ENCODE results near the gene PPP2R2B. TPM values are rescaled to one million over a fixed set of nuclear protein-coding genes. Genes with fewer than 3 reads are reported as not detected.

PPP2R2B gene
- total RNA-seq, 1 donor from 2014 or later, result not detected

DNA sequence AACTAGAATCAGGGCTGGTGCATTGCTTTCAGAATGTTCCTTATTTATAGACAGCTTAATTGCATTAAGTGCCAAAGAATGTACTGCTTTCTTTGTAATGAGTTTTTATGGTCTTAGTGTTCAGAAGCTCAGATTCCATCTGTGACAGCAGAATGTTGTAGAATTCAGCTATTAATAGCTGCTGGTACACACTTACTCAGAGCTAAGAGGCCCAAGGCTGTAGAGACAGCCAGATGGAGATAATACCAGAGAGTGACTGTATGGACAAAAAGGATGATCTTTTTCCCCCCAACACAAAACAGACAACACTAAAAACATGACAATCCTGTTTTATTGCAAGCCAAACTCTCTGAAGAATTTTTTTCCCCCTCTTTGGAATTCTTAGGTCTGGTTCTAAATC lies 50.2 kb downstream of the PPP2R2B start:
- H3K4me1 Mint-ChIP-seq, result no peaks in the 10 kb centered on the region
- no peaks in the 10 kb centered on the region for H3K27me3 Mint-ChIP-seq
- no peak overlapping the region for H3K27ac Mint-ChIP-seq
- H3K4me3 Mint-ChIP-seq, result no peak overlapping the region
- intact Hi-C loops (cut with micrococcal nuclease), result no loop called here
- no peaks in the 10 kb centered on the region for H3K36me3 Mint-ChIP-seq (ENCODE audit: low read depth)
- no peak for DNase-seq
- H3K9me3 Mint-ChIP-seq, result no peaks in the 10 kb centered on the region

DNA sequence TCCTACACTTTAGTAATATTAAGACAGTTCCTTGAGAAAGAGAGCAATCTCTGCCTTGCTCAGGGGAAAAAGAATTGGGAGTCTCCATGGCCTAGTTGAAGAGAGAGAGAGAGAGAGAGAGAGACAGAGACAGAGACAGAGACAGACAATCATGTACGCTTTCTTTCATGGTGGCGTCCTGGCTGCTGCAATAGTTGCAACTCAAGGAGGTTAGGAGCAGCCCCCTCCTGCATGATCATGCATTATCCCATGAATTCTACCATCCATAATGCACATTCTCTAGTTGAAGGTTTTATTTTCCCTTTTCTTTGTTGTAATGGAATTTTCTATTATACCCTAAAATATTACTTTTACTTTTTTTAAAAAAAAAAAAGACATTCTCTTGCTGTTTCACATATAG lies 50.7 kb downstream of the PPP2R2B start:
- H3K27me3 Mint-ChIP-seq, result no peaks in the 10 kb centered on the region
- no peaks in the 10 kb centered on the region for H3K4me1 Mint-ChIP-seq
- DNase-seq, result no peak
- intact Hi-C loops (cut with micrococcal nuclease), result no loop called here
- H3K27ac Mint-ChIP-seq, result no peak overlapping the region
- H3K36me3 Mint-ChIP-seq (ENCODE audit: low read depth), result no peaks in the 10 kb centered on the region
- no peak overlapping the region for H3K4me3 Mint-ChIP-seq
- H3K9me3 Mint-ChIP-seq, result no peaks in the 10 kb centered on the region

DNA sequence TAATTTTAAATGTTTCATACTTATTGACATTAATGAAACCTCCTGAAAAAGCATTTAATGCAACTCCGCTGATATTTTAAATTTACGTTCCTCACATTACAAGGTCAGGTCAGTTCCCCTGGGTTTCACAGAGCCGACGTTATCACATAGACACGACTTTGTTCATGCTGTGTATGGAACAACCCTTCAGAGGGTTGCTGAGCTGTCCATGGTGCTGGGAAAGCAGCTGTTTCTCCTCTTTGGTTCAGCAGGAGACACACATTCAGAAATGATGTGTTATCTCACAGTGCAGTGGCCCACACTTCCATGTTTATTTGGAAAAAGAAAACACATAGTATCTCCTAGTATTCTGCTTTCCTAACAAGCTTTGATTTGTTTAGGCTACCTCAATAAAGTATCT lies 53.5 kb downstream of the PPP2R2B start:
- no peak overlapping the region for H3K4me3 Mint-ChIP-seq
- H3K36me3 Mint-ChIP-seq (ENCODE audit: low read depth), result no peaks in the 10 kb centered on the region
- no peaks in the 10 kb centered on the region for H3K9me3 Mint-ChIP-seq
- H3K27ac Mint-ChIP-seq, result no peak overlapping the region
- H3K4me1 Mint-ChIP-seq, result no peaks in the 10 kb centered on the region
- DNase-seq, result peak; percentile 65
- intact Hi-C loops (cut with micrococcal nuclease), result no loop called here
- H3K27me3 Mint-ChIP-seq, result no peaks in the 10 kb centered on the region

DNA sequence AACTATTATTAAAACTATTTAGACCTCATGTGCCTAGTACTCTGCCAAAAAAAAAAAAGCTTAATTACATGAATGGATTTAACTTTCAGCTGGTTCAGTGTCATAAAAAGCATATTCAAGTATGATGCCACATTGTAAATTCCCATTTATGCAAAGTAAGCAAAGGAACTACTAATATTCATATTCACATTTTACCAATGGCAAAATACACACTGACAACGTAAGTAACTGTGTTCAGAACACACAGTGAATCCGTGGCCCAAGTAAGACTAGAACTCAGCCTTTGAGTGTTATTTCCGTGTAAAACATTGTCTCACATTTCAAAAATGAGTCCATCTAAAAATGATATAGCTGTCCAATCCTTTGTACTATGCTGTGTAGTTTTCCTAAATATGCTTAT lies 56.8 kb downstream of the PPP2R2B start:
- Mint-ChIP-seq H3K4me1 (no peaks in the 10 kb centered on the region), H3K27ac (no peak overlapping the region), H3K4me3 (no peak overlapping the region), H3K9me3 (no peaks in the 10 kb centered on the region), H3K36me3 (ENCODE audit: low read depth) (no peaks in the 10 kb centered on the region), H3K27me3 (no peaks in the 10 kb centered on the region)
- no peak for DNase-seq
- intact Hi-C loops (cut with micrococcal nuclease), result no loop called here

DNA sequence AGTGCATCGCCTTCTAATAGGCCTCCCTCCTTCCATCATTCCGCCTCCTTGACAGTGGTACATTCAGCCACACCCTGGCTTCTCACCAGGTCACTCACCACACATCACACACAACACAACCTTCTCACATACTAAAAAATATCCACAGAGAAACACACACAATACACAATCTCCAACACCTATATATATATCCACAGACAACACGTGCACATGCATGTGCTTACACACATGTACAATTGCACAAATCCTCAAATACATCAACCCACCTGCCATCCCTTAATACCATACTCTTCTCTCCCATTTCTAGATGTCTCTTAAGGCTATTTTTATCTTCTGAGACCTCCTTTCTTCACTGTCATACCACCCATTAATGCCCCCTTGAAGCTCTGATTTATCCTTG lies 57.6 kb downstream of the PPP2R2B start:
- Mint-ChIP-seq H3K4me3 (no peak overlapping the region), H3K9me3 (no peaks in the 10 kb centered on the region), H3K4me1 (no peaks in the 10 kb centered on the region), H3K36me3 (ENCODE audit: low read depth) (no peaks in the 10 kb centered on the region), H3K27ac (no peak overlapping the region), H3K27me3 (no peaks in the 10 kb centered on the region)
- intact Hi-C loops (cut with micrococcal nuclease), result no loop called here
- DNase-seq, result no peak

DNA sequence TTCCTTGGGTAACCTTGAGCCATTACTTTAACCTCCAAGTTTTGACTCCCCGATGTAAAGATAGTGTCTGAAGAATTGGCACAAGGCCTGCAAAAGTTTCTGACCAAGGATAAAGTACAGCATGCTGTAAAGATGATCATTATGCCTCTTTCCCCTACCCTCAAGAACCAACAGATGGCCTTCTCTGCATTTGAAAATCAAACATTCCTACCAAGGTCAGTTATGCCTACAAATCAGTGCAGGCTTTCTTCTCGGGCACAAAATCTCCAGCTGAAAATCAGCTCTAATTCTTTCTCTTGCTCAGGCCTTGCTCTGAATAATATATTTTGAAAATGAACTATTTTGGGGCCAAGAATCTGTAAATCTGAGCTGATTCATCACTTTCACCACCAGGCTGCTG lies 59.7 kb downstream of the PPP2R2B start:
- Mint-ChIP-seq H3K4me1 (peaks cover under 1% of the 10 kb centered on the region), H3K9me3 (no peaks in the 10 kb centered on the region), H3K27me3 (no peaks in the 10 kb centered on the region), H3K36me3 (ENCODE audit: low read depth) (no peaks in the 10 kb centered on the region), H3K4me3 (no peak overlapping the region), H3K27ac (no peak overlapping the region)
- DNase-seq, result no peak
- intact Hi-C loops (cut with micrococcal nuclease), result no loop called here

DNA sequence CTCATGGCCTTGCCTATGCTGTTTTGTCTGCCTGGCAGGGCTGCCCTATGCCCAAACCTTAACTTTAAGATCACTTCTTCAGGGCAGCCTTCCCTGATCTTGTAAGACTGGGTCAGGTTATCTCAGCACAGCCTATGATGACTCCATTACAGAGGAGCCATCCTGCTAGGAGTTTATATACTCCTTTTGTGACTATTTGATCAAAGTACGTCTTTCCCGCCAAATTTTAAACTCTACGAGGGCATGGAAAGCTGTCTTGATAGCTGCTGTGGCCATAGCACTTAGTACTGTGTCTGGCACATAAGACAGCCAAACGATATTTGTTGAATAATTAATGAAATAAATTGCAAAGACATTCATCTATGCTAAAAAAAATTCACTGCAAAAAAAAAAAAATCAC lies 60.6 kb downstream of the PPP2R2B start:
- no peak for DNase-seq
- Mint-ChIP-seq H3K4me3 (no peak overlapping the region), H3K27me3 (no peaks in the 10 kb centered on the region), H3K36me3 (ENCODE audit: low read depth) (no peaks in the 10 kb centered on the region), H3K4me1 (peaks cover 4% of the 10 kb centered on the region), H3K9me3 (no peaks in the 10 kb centered on the region), H3K27ac (no peak overlapping the region)
- intact Hi-C loops (cut with micrococcal nuclease), result no loop called here

DNA sequence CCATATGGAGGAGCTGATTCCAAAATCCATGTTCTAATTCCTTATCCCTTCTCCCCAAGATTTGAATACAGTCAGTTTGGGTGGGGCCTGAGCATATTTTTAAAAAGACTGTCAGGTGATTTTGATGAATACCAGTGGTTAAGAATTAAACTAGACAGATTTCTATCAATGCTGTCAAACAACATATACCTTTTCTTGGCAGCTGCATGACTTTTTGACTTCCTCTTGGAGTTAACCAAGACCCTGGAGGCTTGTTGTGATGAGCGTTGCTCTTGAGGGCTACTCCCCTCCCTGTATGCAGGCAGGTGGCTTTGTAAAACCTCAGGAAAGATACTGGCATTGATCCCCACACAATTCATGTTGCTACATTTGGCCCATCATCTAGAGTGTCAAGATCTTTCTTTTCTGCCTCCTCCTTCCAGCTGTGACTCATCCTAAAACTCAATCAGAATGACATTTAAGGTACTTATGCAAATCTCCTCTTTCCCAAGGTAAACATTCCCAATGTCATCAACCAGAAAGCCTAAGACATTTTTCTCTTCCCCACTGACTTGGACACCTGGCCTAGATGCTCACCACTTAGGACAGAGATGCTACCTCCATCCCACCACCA lies 61.7 kb downstream of the PPP2R2B start:
- H3K4me3 Mint-ChIP-seq, result no peak overlapping the region
- no peaks in the 10 kb centered on the region for H3K36me3 Mint-ChIP-seq (ENCODE audit: low read depth)
- peaks cover 4% of the 10 kb centered on the region for H3K4me1 Mint-ChIP-seq
- intact Hi-C loops (cut with micrococcal nuclease), result no loop called here
- no peaks in the 10 kb centered on the region for H3K9me3 Mint-ChIP-seq
- DNase-seq, result no peak
- no peak overlapping the region for H3K27ac Mint-ChIP-seq
- H3K27me3 Mint-ChIP-seq, result no peaks in the 10 kb centered on the region

DNA sequence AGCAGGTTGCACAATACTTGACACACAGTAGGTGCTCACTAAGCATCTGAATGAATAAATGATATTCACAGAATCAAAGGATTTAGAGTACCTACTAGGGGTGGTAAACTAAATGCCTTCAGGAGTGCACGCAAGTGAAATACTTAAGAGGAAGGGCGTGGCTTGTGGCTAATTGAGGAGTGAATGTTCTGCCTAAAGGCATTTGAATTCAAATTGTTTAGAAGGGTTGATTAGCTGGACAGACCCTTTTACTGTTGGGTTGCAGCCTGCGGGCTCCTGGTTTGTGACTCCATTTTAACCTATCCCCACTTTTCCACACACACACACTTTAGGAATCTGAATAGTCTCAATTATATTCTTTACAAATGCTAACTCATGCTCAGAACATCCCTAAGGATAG lies 63.1 kb downstream of the PPP2R2B start:
- H3K27ac Mint-ChIP-seq, result no peak overlapping the region
- no peak for DNase-seq
- H3K9me3 Mint-ChIP-seq, result no peaks in the 10 kb centered on the region
- intact Hi-C loops (cut with micrococcal nuclease), result no loop called here
- no peaks in the 10 kb centered on the region for H3K36me3 Mint-ChIP-seq (ENCODE audit: low read depth)
- no peak overlapping the region for H3K4me3 Mint-ChIP-seq
- H3K4me1 Mint-ChIP-seq, result peaks cover 4% of the 10 kb centered on the region
- H3K27me3 Mint-ChIP-seq, result no peaks in the 10 kb centered on the region

DNA sequence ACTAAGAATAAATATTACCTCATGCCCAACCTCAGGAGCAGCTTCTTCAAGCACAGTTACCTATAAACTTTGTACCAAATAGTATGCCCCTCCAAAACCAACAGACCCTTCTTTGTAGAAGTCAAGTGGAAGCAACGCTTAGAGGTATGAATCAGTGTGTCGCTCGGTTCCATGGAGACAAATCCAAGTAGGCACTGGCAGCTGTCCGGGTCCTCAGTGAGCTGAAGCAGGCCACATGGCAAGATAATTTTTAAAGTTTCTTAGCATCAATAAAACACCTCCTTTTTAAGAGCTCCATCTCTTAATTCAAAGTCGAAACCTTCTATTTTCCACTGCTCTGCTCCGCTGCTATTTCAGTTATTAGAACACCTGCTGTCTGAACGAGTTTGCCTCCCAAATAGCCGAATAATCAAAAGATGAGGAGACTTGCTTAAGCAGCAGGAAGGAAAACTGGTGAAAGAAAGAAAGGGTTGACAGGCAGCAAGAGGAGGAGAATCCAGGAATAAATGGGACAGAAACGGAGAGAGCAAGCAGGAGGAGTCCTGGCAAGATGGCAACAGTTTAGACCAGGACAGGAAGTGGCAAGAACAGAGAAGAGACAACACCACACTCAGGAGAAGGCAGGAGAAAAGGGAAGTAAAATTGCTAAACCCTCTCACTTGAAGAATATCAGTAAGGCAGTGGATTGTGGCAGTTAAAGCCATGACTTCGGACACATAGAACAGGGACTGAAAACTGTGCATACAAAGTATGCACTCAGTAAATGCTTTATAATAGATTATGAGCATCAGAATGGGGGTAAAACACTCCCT lies 65.0 kb downstream of the PPP2R2B start:
- no peaks in the 10 kb centered on the region for H3K27me3 Mint-ChIP-seq
- peaks cover 4% of the 10 kb centered on the region for H3K4me1 Mint-ChIP-seq
- no peak overlapping the region for H3K4me3 Mint-ChIP-seq
- no peak overlapping the region for H3K27ac Mint-ChIP-seq
- no peaks in the 10 kb centered on the region for H3K9me3 Mint-ChIP-seq
- intact Hi-C loops (cut with micrococcal nuclease), result no loop called here
- DNase-seq, result no peak
- H3K36me3 Mint-ChIP-seq (ENCODE audit: low read depth), result no peaks in the 10 kb centered on the region

DNA sequence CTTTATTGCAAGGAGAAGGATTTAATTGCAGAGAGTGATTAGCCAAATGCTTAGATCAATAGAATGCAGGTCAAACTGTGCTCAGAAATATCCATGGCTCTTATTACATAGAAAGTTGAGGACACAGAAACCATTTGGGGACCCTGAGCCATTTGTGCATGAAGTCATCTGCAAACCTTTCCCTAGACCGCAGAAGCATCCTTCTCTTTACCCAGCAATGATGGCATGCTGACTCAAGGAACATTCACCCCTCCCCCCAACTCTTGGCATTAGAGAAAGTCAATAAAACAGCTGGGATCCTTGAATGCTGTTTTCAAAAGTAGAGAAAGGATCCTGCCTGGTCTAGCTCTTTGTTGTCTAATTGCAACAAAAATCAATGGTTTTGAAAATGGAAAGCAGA lies 73.5 kb downstream of the PPP2R2B start:
- H3K4me3 Mint-ChIP-seq, result no peak overlapping the region
- H3K9me3 Mint-ChIP-seq, result no peaks in the 10 kb centered on the region
- no peaks in the 10 kb centered on the region for H3K4me1 Mint-ChIP-seq
- intact Hi-C loops (cut with micrococcal nuclease), result no loop called here
- no peaks in the 10 kb centered on the region for H3K27me3 Mint-ChIP-seq
- H3K27ac Mint-ChIP-seq, result no peak overlapping the region
- H3K36me3 Mint-ChIP-seq (ENCODE audit: low read depth), result no peaks in the 10 kb centered on the region
- no peak for DNase-seq

DNA sequence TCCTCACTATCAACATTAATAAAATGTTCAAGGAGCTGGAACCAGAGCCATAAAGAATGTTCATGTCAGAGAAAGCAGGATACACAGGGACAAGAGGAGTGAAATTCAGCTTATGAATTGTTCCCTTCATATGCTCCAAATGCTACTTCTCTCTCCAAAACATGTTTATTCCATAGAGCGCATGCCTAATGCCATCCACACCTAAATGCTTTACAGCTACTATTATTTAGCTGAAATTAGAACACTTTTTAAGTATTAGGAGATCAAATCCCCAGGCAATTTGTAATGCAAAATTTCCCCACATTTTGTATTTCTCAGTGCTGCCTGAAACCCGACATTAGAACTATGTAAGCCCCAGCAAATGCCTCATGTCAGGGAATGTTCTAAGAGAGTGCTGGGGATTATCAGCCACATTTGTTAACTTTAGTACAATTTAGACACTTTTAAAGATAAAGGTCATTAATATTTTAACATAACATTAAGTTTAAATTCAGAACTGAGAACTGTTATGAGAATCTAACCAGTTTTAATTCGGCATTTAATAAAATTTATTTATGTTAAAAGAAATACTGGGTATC lies 75.5 kb downstream of the PPP2R2B start:
- Mint-ChIP-seq H3K9me3 (no peaks in the 10 kb centered on the region), H3K27me3 (no peaks in the 10 kb centered on the region), H3K4me3 (no peak overlapping the region), H3K36me3 (ENCODE audit: low read depth) (no peaks in the 10 kb centered on the region), H3K4me1 (no peaks in the 10 kb centered on the region), H3K27ac (no peak overlapping the region)
- intact Hi-C loops (cut with micrococcal nuclease), result no loop called here
- no peak for DNase-seq

DNA sequence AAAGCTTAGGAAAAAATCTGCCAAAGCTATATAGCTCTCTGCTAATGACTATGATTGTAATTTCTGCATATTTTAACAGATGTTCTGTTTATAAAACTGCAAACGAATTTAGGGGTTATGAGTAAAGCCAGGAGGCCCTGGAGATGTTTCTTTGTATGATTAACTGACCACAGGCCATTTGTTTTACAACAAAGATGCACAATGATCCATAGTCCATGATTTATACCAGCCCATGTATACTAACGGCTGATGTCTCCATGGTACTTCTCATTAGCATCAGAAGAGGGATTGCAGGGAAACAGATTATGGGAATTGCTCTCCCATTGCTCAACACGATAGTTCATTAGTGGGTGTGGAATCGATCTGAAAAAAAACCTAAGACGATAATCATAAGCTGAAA lies 78.9 kb downstream of the PPP2R2B start:
- DNase-seq, result no peak
- Mint-ChIP-seq H3K27ac (no peak overlapping the region), H3K27me3 (no peaks in the 10 kb centered on the region), H3K4me3 (no peak overlapping the region), H3K4me1 (no peaks in the 10 kb centered on the region), H3K36me3 (ENCODE audit: low read depth) (no peaks in the 10 kb centered on the region), H3K9me3 (no peaks in the 10 kb centered on the region)
- intact Hi-C loops (cut with micrococcal nuclease), result no loop called here

DNA sequence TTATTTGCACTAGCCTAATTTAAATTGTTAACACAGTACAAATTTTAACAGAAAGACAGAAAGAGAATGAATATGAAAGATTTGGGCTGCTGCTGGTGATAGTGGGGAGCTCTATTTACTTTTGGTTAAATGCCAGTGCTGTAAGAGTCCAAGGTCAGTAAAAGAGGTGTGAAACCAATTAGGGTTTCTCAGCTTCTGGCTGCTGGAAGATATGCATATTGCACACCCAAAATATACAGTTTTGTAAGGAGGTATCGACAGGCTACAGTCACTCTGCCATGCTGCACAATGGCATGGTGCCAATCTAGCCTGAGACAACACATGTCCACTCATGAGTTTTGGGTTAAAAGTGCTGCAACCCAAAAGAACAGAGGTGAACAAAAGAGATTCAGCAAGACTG lies 79.3 kb downstream of the PPP2R2B start:
- Mint-ChIP-seq H3K36me3 (ENCODE audit: low read depth) (no peaks in the 10 kb centered on the region), H3K9me3 (no peaks in the 10 kb centered on the region), H3K4me3 (no peak overlapping the region), H3K27me3 (no peaks in the 10 kb centered on the region), H3K4me1 (peaks cover 2% of the 10 kb centered on the region), H3K27ac (no peak overlapping the region)
- no peak for DNase-seq
- intact Hi-C loops (cut with micrococcal nuclease), result no loop called here
